Psoas muscle (tissue), 8 donors: ENCODE data around the gene PES1. TPM values are rescaled to one million over a fixed set of nuclear protein-coding genes. Genes with fewer than 3 reads are reported as not detected.

ENCODE experiments used
- ATAC-seq, 4 donors: fragments of 200-7000 bp; cut with Tn5 transposase; one replicate each; pipeline ENCODE4 v1.9.1; 2020; ENCODE audit warnings: moderate library complexity in 3 of 4, mild to moderate bottlenecking in 2 of 4
- DNase-seq, 2 donors: peaks; one replicate each; pipeline ENCODE4 v3.0.0-alpha.2; 2020
- H3K27ac ChIP-seq: fragments of 200-600 bp; one replicate; pipeline ENCODE4 v1.8.0; 2022
- H3K27me3 ChIP-seq, 3 donors: fragments of 200-600 bp in 1 of 3; one replicate each; pipeline versions ENCODE4 v1.6.1 to v1.8.0; 2013 to 2022; ENCODE audit warnings: low read length in 2 of 3, mild to moderate bottlenecking in 2 of 3, moderate library complexity in 1 of 3; ENCODE audit not compliant: insufficient read depth in 3 of 3
- H3K36me3 ChIP-seq, 2 donors: fragments of 200-600 bp in 1 of 2; one replicate each; pipeline versions ENCODE4 v1.6.1 to v1.8.0; 2013 to 2022; ENCODE audit warnings: low read depth in 1 of 2, mild to moderate bottlenecking in 1 of 2, moderate library complexity in 1 of 2; ENCODE audit not compliant: insufficient read depth in 1 of 2
- H3K4me1 ChIP-seq: fragments of 200-600 bp; one replicate; pipeline ENCODE4 v1.8.0; 2022
- H3K4me3 ChIP-seq: fragments of 200-600 bp; one replicate; pipeline ENCODE4 v1.8.0; 2022; ENCODE audit warnings: mild to moderate bottlenecking
- H3K9me3 ChIP-seq: fragments of 200-600 bp; one replicate; pipeline ENCODE4 v1.8.0; 2022
- CTCF ChIP-seq: fragments of 200-600 bp; IDR thresholded peaks from one replicate; pipeline ENCODE4 v1.8.0; 2022; ENCODE audit warnings: antibody characterized with exemption
- WGBS, 3 donors: extraction: QIAGEN DNeasy Blood & Tissue Kit; methylation state at CpG; one replicate each; pipeline versions ENCODE4 v1.1.6 to v1.1.7; 2013; 5-methylcytosine and 5-hydroxymethylcytosine counted together
- intact Hi-C, 2 donors: fragments of 100-400 bp; cut with DNase I; formaldehyde crosslinking; loops; one replicate each; pipeline versions ENCODE4 v1.11.0 to v1.14.2; 2022
- polyA plus RNA-seq, 3 donors: library from polyadenylated mRNA; stranded (reverse); fragments of 200-250 nt; gene quantifications; one replicate each; pipeline ENCODE4 v1.2.3, GENCODE V29; 2013
- total RNA-seq, 4 donors: library from RNA; stranded (reverse); fragmentation: NEBNext Ultra II Directional in 2 of 4; extraction: Animal tissue kit (Norgen Biotek cat#: 25700) in 2 of 4; gene quantifications; one replicate each; pipeline versions ENCODE4 v1.2.1 to v1.2.4, GENCODE V29; 2021 to 2023
- donor health status: healthy with polysubstance abuse.
- donor health status: DM: no; HTN: no; CAD: no; lungs with moderate emphysema.
- donor health status: Bipolar disorder and iron deficiency.
- donor health status: healthy.
- donor health status: DM: yes; HTN: yes; CAD: no.
- donor health status: DM: no; HTN: no; CAD: no.
- donor health status: DM: no; HTN: no; CAD: no.
- donor health status: DM: yes; HTN: yes; CAD: no.

Gene PES1
- total and polyA plus RNA-seq, 7 donors: 32.8 to 100 (median 65.9) TPM

- Histone ChIP-seq H3K9me3 (no peaks in the 10 kb centered on the region), H3K4me3 (no peak overlapping the region), H3K36me3 (no peaks in the 10 kb centered on the region), H3K27ac (no peak overlapping the region), H3K4me1 (no peaks in the 10 kb centered on the region), H3K27me3 (no peaks in the 10 kb centered on the region)
- ATAC-seq: no peak
- intact Hi-C loops: no loop called here
- TF ChIP-seq CTCF: no peak
- 75 to 90% (median 83%) methylated on average over 17 of the region's 17 CpGs for WGBS, 3 donors
- no peak for DNase-seq
Observed at GRCh38 chr22:30531651-30532608, 59.8 kb downstream of the PES1 start.

- Histone ChIP-seq H3K4me3 (no peak overlapping the region), H3K27ac (no peak overlapping the region), H3K9me3 (no peaks in the 10 kb centered on the region), H3K4me1 (no peaks in the 10 kb centered on the region), H3K36me3 (no peaks in the 10 kb centered on the region), H3K27me3 (peaks cover 0 to 3% (median 0%) of the 10 kb centered on the region in 3 donors)
- no peak for TF ChIP-seq CTCF
- no peak for ATAC-seq
- intact Hi-C loops: no loop called here
- DNase-seq: peak in 1 of 2 donors; percentile 25
- WGBS, 3 donors: 84 to 85% (median 85%) methylated on average over 4 of the region's 4 CpGs
Observed at GRCh38 chr22:30526656-30527055, 65.1 kb downstream of the PES1 start.

Other genes starting within 250 kb of the PES1 start
- gene SF3A1, start 235.0 kb downstream of the PES1 start, total RNA-seq: 100 to 1,000 TPM; 107 to 146 (median 121) TPM
- 10 to 100 TPM; 21.6 to 35.5 (median 32.3) TPM for gene SF3A1, start 235.0 kb downstream of the PES1 start, polyA plus RNA-seq
- gene CCDC157, start 234.9 kb downstream of the PES1 start, total RNA-seq: under 1 TPM; 0.17 to 0.88 (median 0.54) TPM
- 1 to 10 TPM; 1.4 to 2.6 (median 1.5) TPM for gene CCDC157, start 234.9 kb downstream of the PES1 start, polyA plus RNA-seq
- gene RNF215, start 204.5 kb downstream of the PES1 start, total RNA-seq: 1 to 10 TPM; 5.7 to 9.8 (median 8.2) TPM
- gene RNF215, start 204.5 kb downstream of the PES1 start, polyA plus RNA-seq: 10 to 100 TPM in 1 of 3 donors, 1 to 10 TPM in 2; 6.1 to 13.8 (median 8.8) TPM
- gene SEC14L2, start 194.9 kb downstream of the PES1 start, total RNA-seq: 1 to 10 TPM; 1.3 to 2.9 (median 2.1) TPM
- 10 to 100 TPM in 1 of 3 donors, 1 to 10 TPM in 1, under 1 TPM in 1; 0.38 to 75.0 (median 1.3) TPM for gene SEC14L2, start 194.9 kb downstream of the PES1 start, polyA plus RNA-seq
- 10 to 100 TPM in 3 of 4 donors, 1 to 10 TPM in 1; 4.3 to 68.7 (median 17.7) TPM for gene MTFP1, start 166.1 kb downstream of the PES1 start, total RNA-seq
- 100 to 1,000 TPM in 1 of 3 donors, 10 to 100 TPM in 2; 50.8 to 156 (median 71.3) TPM for gene MTFP1, start 166.1 kb downstream of the PES1 start, polyA plus RNA-seq
- gene SEC14L3, start 119.9 kb downstream of the PES1 start, total RNA-seq: not detected
- under 1 TPM in 1 of 3 donors, not detected in 2; 0.04 TPM for gene SEC14L3, start 119.9 kb downstream of the PES1 start, polyA plus RNA-seq
- not detected for gene SEC14L4, start 86.2 kb downstream of the PES1 start, total RNA-seq
- gene SEC14L4, start 86.2 kb downstream of the PES1 start, polyA plus RNA-seq: under 1 TPM in 2 of 3 donors, not detected in 1; 0.01 to 0.07 TPM
- gene SEC14L6, start 45.2 kb downstream of the PES1 start, total RNA-seq: not detected
- not detected for gene SEC14L6, start 45.2 kb downstream of the PES1 start, polyA plus RNA-seq
- 1 to 10 TPM in 3 of 4 donors, under 1 TPM in 1; 0.80 to 2.7 (median 1.3) TPM for gene GAL3ST1, start 17.2 kb downstream of the PES1 start, total RNA-seq
- under 1 TPM; 0.21 to 0.63 (median 0.39) TPM for gene GAL3ST1, start 17.2 kb downstream of the PES1 start, polyA plus RNA-seq
- 10 to 100 TPM in 1 of 4 donors, 1 to 10 TPM in 3; 5.5 to 11.7 (median 9.0) TPM for gene TCN2, start 15.3 kb upstream of the PES1 start, total RNA-seq
- 1 to 10 TPM; 5.9 to 9.9 (median 7.0) TPM for gene TCN2, start 15.3 kb upstream of the PES1 start, polyA plus RNA-seq
- 10 to 100 TPM in 1 of 4 donors, 1 to 10 TPM in 3; 5.8 to 11.5 (median 7.2) TPM for gene SLC35E4, start 43.9 kb upstream of the PES1 start, total RNA-seq
- gene SLC35E4, start 43.9 kb upstream of the PES1 start, polyA plus RNA-seq: 10 to 100 TPM in 1 of 3 donors, 1 to 10 TPM in 2; 2.6 to 11.0 (median 6.8) TPM
- gene DUSP18, start 76.0 kb upstream of the PES1 start, total RNA-seq: 1 to 10 TPM in 3 of 4 donors, under 1 TPM in 1; 0.69 to 1.6 (median 1.3) TPM
- 1 to 10 TPM in 2 of 3 donors, under 1 TPM in 1; 0.65 to 3.8 (median 1.5) TPM for gene DUSP18, start 76.0 kb upstream of the PES1 start, polyA plus RNA-seq
- 1 to 10 TPM; 2.5 to 8.2 (median 3.3) TPM for gene OSBP2, start 103.0 kb upstream of the PES1 start, total RNA-seq
- gene OSBP2, start 103.0 kb upstream of the PES1 start, polyA plus RNA-seq: 1 to 10 TPM in 2 of 3 donors, under 1 TPM in 1; 0.27 to 1.7 (median 1.4) TPM